MCF 10A (cell line): Measurements from ENCODE around the gene PTEN. TPM values are rescaled to one million over a fixed set of nuclear protein-coding genes. Genes with fewer than 3 reads are reported as not detected.

ENCODE experiments used
- BruUV-seq: library from RNA; stranded (reverse); fragments of 400-500 nt; replicated peaks from 2 replicates; lab custom pipeline; 2021; lab: Mats Ljungman, UMichigan
- CTCF ChIA-PET: fragments of 300-600 bp; sonication (Branson Sonifier 250); formaldehyde crosslinking; extraction: SDS; loops from one replicate; lab custom pipeline; 2021; ENCODE audit warnings: antibody characterized with exemption, inconsistent platforms; lab: Yijun Ruan, JAX
- POLR2A ChIA-PET: fragments of 300-600, 350-650 bp; sonication (Branson Sonifier 250); formaldehyde crosslinking; extraction: SDS; loops from one replicate; lab custom pipeline; 2020; ENCODE audit warnings: antibody characterized with exemption, inconsistent platforms; lab: Yijun Ruan, JAX
- DNase-seq: peaks from one replicate; pipeline ENCODE4 v3.0.0-alpha.2; 2018; ENCODE audit not compliant: unreplicated experiment
- H3K27ac Mint-ChIP-seq: one replicate; pipeline ENCODE4 v1.8.0; 2022; ENCODE audit warnings: mild to moderate bottlenecking, low read depth, mixed read lengths; ENCODE audit not compliant: unreplicated experiment
- H3K27me3 Mint-ChIP-seq: one replicate; pipeline ENCODE4 v1.8.0; 2022; ENCODE audit warnings: mixed read lengths; ENCODE audit not compliant: insufficient read depth, unreplicated experiment
- H3K36me3 Mint-ChIP-seq: one replicate; pipeline ENCODE4 v1.8.0; 2022; ENCODE audit warnings: mild to moderate bottlenecking, moderate library complexity, mixed read lengths; ENCODE audit not compliant: insufficient read depth, unreplicated experiment
- H3K4me1 Mint-ChIP-seq: one replicate; pipeline ENCODE4 v1.8.0; 2022; ENCODE audit warnings: mixed read lengths; ENCODE audit not compliant: insufficient read depth, unreplicated experiment
- H3K4me3 Mint-ChIP-seq: one replicate; pipeline ENCODE4 v1.8.0; 2022; ENCODE audit warnings: mild to moderate bottlenecking, moderate library complexity, mixed read lengths; ENCODE audit not compliant: unreplicated experiment
- H3K9me3 Mint-ChIP-seq: one replicate; pipeline ENCODE4 v1.8.0; 2022; ENCODE audit warnings: mixed read lengths; ENCODE audit not compliant: unreplicated experiment
- CTCF ChIP-seq: fragments of 200-600 bp; IDR thresholded peaks from one replicate; pipeline ENCODE4 v1.8.0; 2022; ENCODE audit warnings: antibody characterized with exemption, mild to moderate bottlenecking; ENCODE audit not compliant: unreplicated experiment
- intact Hi-C: fragments of 100-400 bp; cut with micrococcal nuclease; formaldehyde crosslinking; loops from 2 replicates; pipeline ENCODE4 v1.14.1; 2022
- total RNA-seq: library from RNA; stranded (reverse); gene quantifications from 2 replicates; pipeline ENCODE4 v1.2.3, GENCODE V29; 2022

Gene PTEN
- total RNA-seq, 1 experiment from 2014 or later, result 64.1 TPM

- no peaks in the 10 kb centered on the region for H3K27me3 Mint-ChIP-seq
- no peaks in the 10 kb centered on the region for H3K9me3 Mint-ChIP-seq
- peak overlapping the region; percentile 68 for H3K27ac Mint-ChIP-seq
- peaks cover 84% of the 10 kb centered on the region for H3K36me3 Mint-ChIP-seq
- peaks cover 16% of the 10 kb centered on the region for H3K4me1 Mint-ChIP-seq
- CTCF ChIA-PET, result no interaction called here
- peak; percentile 53 for DNase-seq
- POLR2A ChIA-PET, result interaction anchor here (1.1 kb wide), 2 partner anchors 30 to 35 kb away, joined by 4 read pairs; no protein-coding TSS in a partner anchor
- BruUV-seq, result no TSS peak
- no peak overlapping the region for H3K4me3 Mint-ChIP-seq
- intact Hi-C loops, result no loop called here
- no peak for TF ChIP-seq CTCF
Observed at GRCh38 chr10:87961314-87961713, 97.9 kb downstream of the PTEN start.

DNA sequence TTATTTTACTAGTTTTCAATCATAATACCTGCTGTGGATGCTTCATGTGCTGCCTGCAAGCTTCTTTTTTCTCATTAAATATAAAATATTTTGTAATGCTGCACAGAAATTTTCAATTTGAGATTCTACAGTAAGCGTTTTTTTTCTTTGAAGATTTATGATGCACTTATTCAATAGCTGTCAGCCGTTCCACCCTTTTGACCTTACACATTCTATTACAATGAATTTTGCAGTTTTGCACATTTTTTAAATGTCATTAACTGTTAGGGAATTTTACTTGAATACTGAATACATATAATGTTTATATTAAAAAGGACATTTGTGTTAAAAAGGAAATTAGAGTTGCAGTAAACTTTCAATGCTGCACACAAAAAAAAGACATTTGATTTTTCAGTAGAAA is 103.0 kb downstream of the PTEN start:
- peaks cover 59% of the 10 kb centered on the region for H3K36me3 Mint-ChIP-seq
- no peak for DNase-seq
- ChIA-PET CTCF (interaction anchor here (0.6 kb wide), 1 partner anchor 175 kb away, joined by 3 read pairs; no protein-coding TSS in a partner anchor), POLR2A (interaction anchor here (1.0 kb wide), 1 partner anchor 10 kb away, joined by 3 read pairs; no protein-coding TSS in a partner anchor)
- H3K9me3 Mint-ChIP-seq, result no peaks in the 10 kb centered on the region
- H3K27me3 Mint-ChIP-seq, result no peaks in the 10 kb centered on the region
- no TSS peak for BruUV-seq
- no peak for TF ChIP-seq CTCF
- peaks cover 9% of the 10 kb centered on the region for H3K4me1 Mint-ChIP-seq
- intact Hi-C loops, result no loop called here
- no peak overlapping the region for H3K4me3 Mint-ChIP-seq
- H3K27ac Mint-ChIP-seq, result no peak overlapping the region

DNA sequence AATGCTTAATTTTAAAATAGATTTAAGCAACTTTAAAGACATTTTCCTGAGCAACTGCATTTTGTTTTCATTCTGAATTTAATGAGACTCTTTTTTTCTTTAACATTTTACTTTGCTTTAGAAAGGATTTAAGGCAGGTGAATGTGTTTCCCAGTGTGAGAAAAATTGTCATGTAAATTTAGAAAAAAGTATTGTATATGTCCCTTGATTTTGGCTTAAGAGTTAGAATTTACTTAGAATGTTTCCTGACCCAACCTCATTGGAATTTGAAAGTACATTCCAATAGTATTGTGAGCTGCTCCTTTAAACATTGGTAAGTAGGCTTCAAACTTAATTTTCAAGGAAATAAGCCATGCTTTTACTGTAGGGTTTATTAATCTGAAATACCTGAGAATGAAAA is 110.2 kb downstream of the PTEN start:
- Mint-ChIP-seq H3K4me1 (peaks cover 9% of the 10 kb centered on the region), H3K27ac (no peak overlapping the region), H3K36me3 (peaks cover 11% of the 10 kb centered on the region), H3K4me3 (no peak overlapping the region), H3K9me3 (peaks cover 6% of the 10 kb centered on the region), H3K27me3 (no peaks in the 10 kb centered on the region)
- no TSS peak for BruUV-seq
- POLR2A ChIA-PET, result interaction anchor here (0.7 to 2.1 kb wide), 6 partner anchors 9 to 110 kb away, joined by 3 to 4 read pairs (median 3); partner anchors contain the start of genes KLLN and PTEN
- intact Hi-C loops, result no loop called here
- CTCF ChIA-PET, result no interaction called here
- no peak for DNase-seq
- no peak for TF ChIP-seq CTCF

- intact Hi-C loops, result no loop called here
- CTCF ChIA-PET, result no interaction called here
- peaks cover 6% of the 10 kb centered on the region for H3K9me3 Mint-ChIP-seq
- H3K4me1 Mint-ChIP-seq, result peaks cover 9% of the 10 kb centered on the region
- H3K27me3 Mint-ChIP-seq, result no peaks in the 10 kb centered on the region
- BruUV-seq, result no TSS peak
- no peak overlapping the region for H3K4me3 Mint-ChIP-seq
- no peak for TF ChIP-seq CTCF
- no peak overlapping the region for H3K27ac Mint-ChIP-seq
- POLR2A ChIA-PET, result interaction anchor here (0.6 to 2.1 kb wide), 6 partner anchors 10 to 109 kb away, joined by 3 to 4 read pairs (median 3); no protein-coding TSS in a partner anchor
- peaks cover 11% of the 10 kb centered on the region for H3K36me3 Mint-ChIP-seq
- DNase-seq, result no peak
Observed at GRCh38 chr10:87974130-87974529, 110.7 kb downstream of the PTEN start.
